H9 (cell line): ENCODE results near the gene EPS8. TPM values are rescaled to one million over a fixed set of nuclear protein-coding genes. Genes with fewer than 3 reads are reported as not detected.

ENCODE experiments used
- DNase-seq: peaks from one replicate; pipeline ENCODE4 v3.0.0-alpha.2; 2017
- H2AFZ ChIP-seq: one replicate; pipeline ENCODE4 v1.6.1; 2013; ENCODE audit warnings: mild to moderate bottlenecking, low read length, control low read depth, moderate library complexity
- H2AK5ac ChIP-seq: 2 replicates; pipeline ENCODE4 v1.6.1; 2013; ENCODE audit warnings: low read length, control low read depth, mixed read lengths; ENCODE audit not compliant: insufficient read length
- H2BK120ac ChIP-seq: one replicate; pipeline ENCODE4 v1.6.1; 2013; ENCODE audit warnings: low read depth, mild to moderate bottlenecking, low read length, control low read depth, inconsistent platforms; ENCODE audit not compliant: poor library complexity, severe bottlenecking
- H2BK12ac ChIP-seq: 2 replicates; pipeline ENCODE4 v1.6.1; 2013; ENCODE audit warnings: low read length, control low read depth, mixed read lengths, low read depth; ENCODE audit not compliant: insufficient read length
- H2BK15ac ChIP-seq: 2 replicates; pipeline ENCODE4 v1.6.1; 2013; ENCODE audit warnings: low read depth, low read length, control low read depth
- H2BK20ac ChIP-seq: one replicate; pipeline ENCODE4 v1.6.1; 2013; ENCODE audit warnings: low read depth, mild to moderate bottlenecking, low read length, control low read depth, inconsistent platforms; ENCODE audit not compliant: poor library complexity, severe bottlenecking
- H2BK5ac ChIP-seq: 2 replicates; pipeline ENCODE4 v1.6.1; 2013; ENCODE audit warnings: low read length, control low read depth, mixed read lengths; ENCODE audit not compliant: insufficient read length
- H3K14ac ChIP-seq: 2 replicates; pipeline ENCODE4 v1.6.1; 2013; ENCODE audit warnings: low read length, control low read depth; ENCODE audit not compliant: insufficient read depth
- H3K18ac ChIP-seq: 2 replicates; pipeline ENCODE4 v1.6.1; 2013; ENCODE audit warnings: low read depth, mild to moderate bottlenecking, mixed read lengths, low read length, control low read depth; ENCODE audit not compliant: insufficient read length
- H3K23ac ChIP-seq: 2 replicates; pipeline ENCODE4 v1.6.1; 2013; ENCODE audit warnings: low read length, control low read depth, mixed read lengths, low read depth; ENCODE audit not compliant: insufficient read length
- H3K23me2 ChIP-seq: 2 replicates; pipeline ENCODE4 v1.6.1; 2013; ENCODE audit warnings: low read depth, mild to moderate bottlenecking, mixed read lengths, low read length, control low read depth; ENCODE audit not compliant: insufficient read length, poor library complexity, severe bottlenecking
- H3K27ac ChIP-seq: 2 replicates; pipeline ENCODE4 v1.5.1; 2013; ENCODE audit warnings: low read length, control low read depth, mixed read lengths, low read depth; ENCODE audit not compliant: insufficient read length
- H3K27me3 ChIP-seq: 2 replicates; pipeline ENCODE4 v1.6.1; 2013; ENCODE audit warnings: low read length, control low read depth, inconsistent platforms; ENCODE audit not compliant: insufficient read depth
- H3K4ac ChIP-seq: 2 replicates; pipeline ENCODE4 v1.6.1; 2013; ENCODE audit warnings: low read depth, mild to moderate bottlenecking, control low read depth, inconsistent platforms, low read length, moderate library complexity
- H3K4me1 ChIP-seq: 2 replicates; pipeline ENCODE4 v1.6.1; 2013; ENCODE audit warnings: low read length, control low read depth, inconsistent platforms; ENCODE audit not compliant: insufficient read depth
- H3K4me2 ChIP-seq: 2 replicates; pipeline ENCODE4 v1.6.1; 2013; ENCODE audit warnings: low read length, control low read depth, mixed read lengths; ENCODE audit not compliant: insufficient read length, insufficient read depth
- H3K56ac ChIP-seq: 2 replicates; pipeline ENCODE4 v1.6.1; 2013; ENCODE audit warnings: low read depth, mild to moderate bottlenecking, mixed read lengths, low read length, control low read depth; ENCODE audit not compliant: insufficient read length
- H3K79me1 ChIP-seq: 2 replicates; pipeline ENCODE4 v1.6.1; 2013; ENCODE audit warnings: low read depth, mild to moderate bottlenecking, moderate library complexity, low read length, control low read depth, inconsistent platforms; ENCODE audit not compliant: insufficient read depth, poor library complexity, severe bottlenecking
- H3K79me2 ChIP-seq: 2 replicates; pipeline ENCODE4 v1.6.1; 2013; ENCODE audit warnings: low read length, control low read depth, inconsistent platforms; ENCODE audit not compliant: insufficient read depth
- H3K9ac ChIP-seq: 2 replicates; pipeline ENCODE4 v1.6.1; 2013; ENCODE audit warnings: low read length, control low read depth, mixed read lengths; ENCODE audit not compliant: insufficient read length; ENCODE audit errors: extremely low read depth
- H3K9me3 ChIP-seq: one replicate; pipeline ENCODE4 v1.6.1; 2013; ENCODE audit warnings: low read depth, low read length, inconsistent platforms; ENCODE audit not compliant: control insufficient read depth
- H3T11ph ChIP-seq: one replicate; pipeline ENCODE4 v1.6.1; 2013; ENCODE audit warnings: mild to moderate bottlenecking, low read length, control low read depth, inconsistent platforms
- H4K20me1 ChIP-seq: one replicate; pipeline ENCODE4 v1.6.1; 2013; ENCODE audit not compliant: control insufficient read depth, insufficient read length, insufficient read depth
- H4K5ac ChIP-seq: 2 replicates; pipeline ENCODE4 v1.6.1; 2013; ENCODE audit warnings: low read depth, mild to moderate bottlenecking, mixed read lengths, low read length, control low read depth; ENCODE audit not compliant: insufficient read length
- H4K8ac ChIP-seq: replicated peaks from 2 replicates; pipeline ENCODE4 v1.6.1; 2013; ENCODE audit warnings: low read length, control low read depth, mixed read lengths, low read depth; ENCODE audit not compliant: insufficient read length
- H4K91ac ChIP-seq: 2 replicates; pipeline ENCODE4 v1.6.1; 2013; ENCODE audit warnings: low read depth, mild to moderate bottlenecking, moderate library complexity, mixed read lengths, low read length, control low read depth; ENCODE audit not compliant: insufficient read length
- H3K27ac Mint-ChIP-seq, 3 experiments: 2 replicates in 2 of 3; 3 replicates in 1 of 3; pipeline ENCODE4 v1.8.0; 2020 to 2021; ENCODE audit warnings: mixed read lengths in 3 of 3, mild to moderate bottlenecking in 1 of 3, moderate library complexity in 1 of 3
- H3K27me3 Mint-ChIP-seq: 2 replicates; pipeline ENCODE4 v1.8.0; 2021; ENCODE audit warnings: low read depth, mild to moderate bottlenecking, moderate library complexity, mixed read lengths
- H3K36me3 Mint-ChIP-seq, 3 experiments: 2 replicates in 2 of 3; 3 replicates in 1 of 3; pipeline ENCODE4 v1.8.0; 2020 to 2021; ENCODE audit warnings: low read depth in 3 of 3, mixed read lengths in 3 of 3; ENCODE audit not compliant: insufficient read depth in 1 of 3
- H3K4me1 Mint-ChIP-seq, 2 experiments: 2 replicates each; pipeline ENCODE4 v1.8.0; 2020; ENCODE audit warnings: mixed read lengths in 2 of 2
- H3K4me3 Mint-ChIP-seq, 2 experiments: 2 replicates in 1 of 2; 3 replicates in 1 of 2; pipeline ENCODE4 v1.8.0; 2020 to 2021; ENCODE audit warnings: mild to moderate bottlenecking in 2 of 2, mixed read lengths in 2 of 2, moderate library complexity in 1 of 2
- H3K9me3 Mint-ChIP-seq, 2 experiments: 2 replicates in 1 of 2; 3 replicates in 1 of 2; pipeline ENCODE4 v1.8.0; 2020; ENCODE audit warnings: mild to moderate bottlenecking in 2 of 2, mixed read lengths in 2 of 2, moderate library complexity in 1 of 2
- CTCF ChIP-seq: fragments of 200-600 bp; sonication (generic); conservative IDR thresholded peaks from 3 replicates; pipeline ENCODE4 v1.8.0; 2021; ENCODE audit warnings: antibody characterized with exemption, mild to moderate bottlenecking
- WGBS: extraction: QIAGEN DNeasy Blood & Tissue Kit; methylation state at CpG from one replicate; pipeline ENCODE4 v1.1.7; 2013; ENCODE audit warnings: missing lambda C conversion rate, low lambda C conversion rate, mixed read lengths; ENCODE audit not compliant: insufficient read length; ENCODE audit errors: extremely low coverage; 5-methylcytosine and 5-hydroxymethylcytosine counted together
- total RNA-seq: library from RNA; stranded (reverse); gene quantifications from 2 replicates; pipeline ENCODE4 v1.2.1, GENCODE V29; 2021

EPS8 gene
- total RNA-seq, 1 experiment from 2014 or later: 2.2 TPM

DNA sequence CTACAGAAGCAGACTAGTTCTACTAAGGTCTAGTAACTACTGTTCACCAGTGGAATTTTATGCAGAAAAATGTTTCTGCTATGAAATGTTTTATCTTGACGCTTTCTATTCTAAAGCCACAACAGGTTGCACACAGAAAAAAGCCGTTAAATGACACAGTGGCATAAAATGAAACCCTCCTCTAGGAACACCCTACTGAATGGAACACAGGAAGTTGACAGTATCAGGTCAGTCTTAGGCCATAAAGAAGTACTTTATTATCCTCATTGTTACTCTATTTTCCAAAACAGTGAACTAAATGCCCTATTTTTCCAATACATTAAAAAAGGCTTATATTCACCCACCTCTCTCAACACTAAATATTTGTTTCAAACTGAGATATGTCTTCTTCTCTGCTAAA is 21.9 kb downstream of the EPS8 start:
- Histone ChIP-seq H3K79me1 (no peaks in the 10 kb centered on the region), H2AFZ (no peak overlapping the region), H4K8ac (no peak overlapping the region), H3K27me3 (no peaks in the 10 kb centered on the region), H3K23ac (no peak overlapping the region), H4K91ac (no peak overlapping the region), H2BK5ac (no peak overlapping the region), H2BK12ac (no peak overlapping the region), H3T11ph (no peak overlapping the region), H3K4me1 (no peaks in the 10 kb centered on the region), H3K79me2 (no peaks in the 10 kb centered on the region), H2BK15ac (no peak overlapping the region), H3K27ac (no peak overlapping the region), H2BK20ac (no peak overlapping the region), H4K5ac (no peak overlapping the region), H3K14ac (no peak overlapping the region), H3K9ac (no peak overlapping the region), H4K20me1 (no peaks in the 10 kb centered on the region), H2BK120ac (no peak overlapping the region), H2AK5ac (no peak overlapping the region), H3K4ac (no peak overlapping the region), H3K18ac (no peak overlapping the region), H3K9me3 (no peaks in the 10 kb centered on the region), H3K4me2 (no peak overlapping the region), H3K56ac (no peak overlapping the region), H3K23me2 (no peaks in the 10 kb centered on the region)
- no peak overlapping the region for H3K27ac Mint-ChIP-seq
- H3K4me1 Mint-ChIP-seq: peaks cover 24 to 30% of the 10 kb centered on the region in 2 experiments
- H3K27me3 Mint-ChIP-seq: no peaks in the 10 kb centered on the region
- no CpG with 5 or more reads among the region's 2 CpGs for WGBS
- no peak for TF ChIP-seq CTCF
- H3K9me3 Mint-ChIP-seq: no peaks in the 10 kb centered on the region
- no peak overlapping the region for H3K4me3 Mint-ChIP-seq
- no peak for DNase-seq
- H3K36me3 Mint-ChIP-seq: no peaks in the 10 kb centered on the region
